ENCODE results near the gene TRIM27. TPM values are rescaled to one million over a fixed set of nuclear protein-coding genes. Genes with fewer than 3 reads are reported as not detected.
"Not testable (repeated sequence)": the region's sequence is repeated elsewhere in the genome, so short reads cannot be mapped to it uniquely, and the experiment has no call there.

Gene TRIM27
- total and polyA plus RNA-seq, 4 donors: 19.6 to 63.3 (median 32.5) TPM

- Histone ChIP-seq H3K27ac (ENCODE audit: low read depth in 1 of 2, low read length in 2 of 2) (no peak overlapping the region), H3K9ac (ENCODE audit: low read depth in 1 of 2, low read length in 2 of 2) (no peak overlapping the region), H3K4me1 (ENCODE audit: control insufficient read depth in 4 of 4, insufficient read depth in 4 of 4, low read length in 3 of 4) (no peaks in the 10 kb centered on the region), H3K4me3 (ENCODE audit: low read depth in 1 of 3, low read length in 3 of 3) (no peak overlapping the region), H3K27me3 (ENCODE audit: control insufficient read depth in 4 of 4, insufficient read depth in 4 of 4, low read length in 3 of 4) (no peaks in the 10 kb centered on the region), H3K36me3 (ENCODE audit: control insufficient read depth in 4 of 4, insufficient read depth in 3 of 4, low read depth in 1 of 4, low read length in 3 of 4) (no peaks in the 10 kb centered on the region), H3K9me3 (ENCODE audit: control insufficient read depth in 4 of 4, low read length in 3 of 4) (no peaks in the 10 kb centered on the region)
- DNase-seq (ENCODE audit: low spot score): no peak
- 79% methylated on average over 3 of the region's 3 CpGs for WGBS
- no peak for TF ChIP-seq RAD21 (IDR thresholded peaks at IDR 0.05)
These were observed 6.3 kb upstream of the TRIM27 start for GRCh38 chr6:28929887-28930620.

- H3K27ac ChIP-seq (ENCODE audit: low read depth in 1 of 2, low read length in 2 of 2); H3K36me3 ChIP-seq (ENCODE audit: control insufficient read depth in 4 of 4, insufficient read depth in 3 of 4, low read depth in 1 of 4, low read length in 3 of 4); H3K4me1 ChIP-seq (ENCODE audit: control insufficient read depth in 4 of 4, insufficient read depth in 4 of 4, low read length in 3 of 4); H3K9me3 ChIP-seq (ENCODE audit: control insufficient read depth in 4 of 4, low read length in 3 of 4); H3K4me3 ChIP-seq (ENCODE audit: low read depth in 1 of 3, low read length in 3 of 3); DNase-seq (ENCODE audit: low spot score); H3K27me3 ChIP-seq (ENCODE audit: control insufficient read depth in 4 of 4, insufficient read depth in 4 of 4, low read length in 3 of 4); H3K9ac ChIP-seq (ENCODE audit: low read depth in 1 of 2, low read length in 2 of 2): not testable (repeated sequence)
- WGBS: 92% methylated on average over 11 of the region's 11 CpGs
These were observed 5.6 kb upstream of the TRIM27 start for GRCh38 chr6:28929339-28929738.

- WGBS: 72% methylated on average over 5 of the region's 5 CpGs
- no peak overlapping the region for H3K27ac ChIP-seq (ENCODE audit: low read depth in 1 of 2, low read length in 2 of 2)
- H3K36me3 ChIP-seq (ENCODE audit: control insufficient read depth in 4 of 4, insufficient read depth in 3 of 4, low read depth in 1 of 4, low read length in 3 of 4): no peaks in the 10 kb centered on the region
- H3K9me3 ChIP-seq (ENCODE audit: control insufficient read depth in 4 of 4, low read length in 3 of 4): no peaks in the 10 kb centered on the region
- no peaks in the 10 kb centered on the region for H3K27me3 ChIP-seq (ENCODE audit: control insufficient read depth in 4 of 4, insufficient read depth in 4 of 4, low read length in 3 of 4)
- no peak for DNase-seq (ENCODE audit: low spot score)
- no peak for TF ChIP-seq HNF4G (IDR thresholded peaks at IDR 0.05)
- no peak for TF ChIP-seq JUND (IDR thresholded peaks at IDR 0.05)
- TF ChIP-seq SP1 (IDR thresholded peaks at IDR 0.05): no peak
- no peak for TF ChIP-seq REST (IDR thresholded peaks at IDR 0.05)
- TF ChIP-seq EGR1 (IDR thresholded peaks at IDR 0.05; ENCODE audit: low read depth in 2 of 2): no peak
- H3K4me1 ChIP-seq (ENCODE audit: control insufficient read depth in 4 of 4, insufficient read depth in 4 of 4, low read length in 3 of 4): peaks cover 0 to 4% (median 1%) of the 10 kb centered on the region in 4 donors
- H3K9ac ChIP-seq (ENCODE audit: low read depth in 1 of 2, low read length in 2 of 2): no peak overlapping the region
- H3K4me3 ChIP-seq (ENCODE audit: low read depth in 1 of 3, low read length in 3 of 3): no peak overlapping the region
These were observed 4.1 kb upstream of the TRIM27 start for GRCh38 chr6:28927846-28928245.

- WGBS: under 1% methylated on average over 33 of the region's 33 CpGs
- H3K4me3 ChIP-seq (ENCODE audit: low read depth in 1 of 3, low read length in 3 of 3): peak overlapping the region; percentile 71 to 93 (median 93)
- DNase-seq (ENCODE audit: low spot score): peak; percentile 56
- peaks cover 5 to 26% (median 12%) of the 10 kb centered on the region in 4 donors for H3K4me1 ChIP-seq (ENCODE audit: control insufficient read depth in 4 of 4, insufficient read depth in 4 of 4, low read length in 3 of 4)
- H3K9ac ChIP-seq (ENCODE audit: low read depth in 1 of 2, low read length in 2 of 2): peak overlapping the region; percentile 79 to 97
- H3K27me3 ChIP-seq (ENCODE audit: control insufficient read depth in 4 of 4, insufficient read depth in 4 of 4, low read length in 3 of 4): no peaks in the 10 kb centered on the region
- TF ChIP-seq EGR1 (IDR thresholded peaks at IDR 0.05; ENCODE audit: low read depth in 2 of 2) (no peak), REST (IDR thresholded peaks at IDR 0.05) (peak; percentile 23), HNF4G (IDR thresholded peaks at IDR 0.05) (no peak), GABPA (IDR thresholded peaks at IDR 0.05 in 1 of 2, conservative IDR thresholded peaks at IDR 0.05 in 1 of 2) (peak in 1 of 2 donors; percentile 5), YY1 (IDR thresholded peaks at IDR 0.05) (peak; percentile 89)
- H3K9me3 ChIP-seq (ENCODE audit: control insufficient read depth in 4 of 4, low read length in 3 of 4): no peaks in the 10 kb centered on the region
- H3K27ac ChIP-seq (ENCODE audit: low read depth in 1 of 2, low read length in 2 of 2): peak overlapping the region; percentile 96 to 98
- peaks cover 4 to 29% (median 19%) of the 10 kb centered on the region in 4 donors for H3K36me3 ChIP-seq (ENCODE audit: control insufficient read depth in 4 of 4, insufficient read depth in 3 of 4, low read depth in 1 of 4, low read length in 3 of 4)
These were observed 916 bp downstream of the TRIM27 start for GRCh38 chr6:28922821-28923317.
